OCI-LY7 (cell line): ENCODE data around the gene TRAF3. TPM values are rescaled to one million over a fixed set of nuclear protein-coding genes. Genes with fewer than 3 reads are reported as not detected.

Source experiments
- BruUV-seq: library from RNA; stranded (reverse); fragments of 400-500 nt; replicated peaks from 2 replicates; lab custom pipeline; 2021; lab: Mats Ljungman, UMichigan
- CTCF ChIA-PET: fragments of 300-600 bp; sonication (Branson Sonifier 250); formaldehyde crosslinking; loops from one replicate; lab custom pipeline; 2022; ENCODE audit warnings: antibody characterized with exemption; ENCODE audit not compliant: unreplicated experiment; lab: Charles Lee
- POLR2A ChIA-PET: fragments of 300-600 bp; sonication (Branson Sonifier 250); formaldehyde crosslinking; loops from one replicate; lab custom pipeline; 2022; ENCODE audit warnings: antibody characterized with exemption; lab: Charles Lee
- DNase-seq: peaks from one replicate; pipeline ENCODE4 v3.0.0-alpha.2; 2015; ENCODE audit warnings: low spot score
- H2AFZ ChIP-seq: fragments of 200-600 bp; sonication (generic), shearing (Covaris generic); 2 replicates; pipeline ENCODE4 v1.6.1; 2014; ENCODE audit warnings: mild to moderate bottlenecking, antibody characterized with exemption, low read length, moderate library complexity
- H3K27ac ChIP-seq: fragments of 200-600 bp; sonication (generic); 2 replicates; pipeline ENCODE4 v1.5.1; 2014; ENCODE audit warnings: mixed run types, low read depth, mild to moderate bottlenecking, moderate library complexity, low read length, inconsistent platforms; ENCODE audit not compliant: poor library complexity, severe bottlenecking
- H3K36me3 ChIP-seq: fragments of 200-600 bp; sonication (generic); 2 replicates; pipeline ENCODE4 v1.6.1; 2014; ENCODE audit warnings: mild to moderate bottlenecking, antibody characterized with exemption, low read length, moderate library complexity, mixed read lengths; ENCODE audit not compliant: insufficient read depth
- H3K4me1 ChIP-seq: fragments of 200-600 bp; sonication (generic); 2 replicates; pipeline ENCODE4 v1.5.1; 2014; ENCODE audit warnings: mild to moderate bottlenecking, low read length; ENCODE audit not compliant: insufficient read depth, poor library complexity, severe bottlenecking
- H3K4me2 ChIP-seq: fragments of 200-600 bp; sonication (generic); 2 replicates; pipeline ENCODE4 v1.6.1; 2014; ENCODE audit warnings: mild to moderate bottlenecking, low read length
- H3K4me3 ChIP-seq: fragments of 200-600 bp; sonication (generic); 2 replicates; pipeline ENCODE4 v1.5.1; 2014; ENCODE audit warnings: mild to moderate bottlenecking, low read depth, low read length; ENCODE audit not compliant: poor library complexity, severe bottlenecking
- H3K79me2 ChIP-seq: fragments of 200-600 bp; sonication (generic); 2 replicates; pipeline ENCODE4 v1.6.1; 2016; ENCODE audit warnings: low read depth, mild to moderate bottlenecking, low read length, moderate library complexity, mixed read lengths; ENCODE audit not compliant: insufficient read depth
- H3K9me2 ChIP-seq: fragments of 200-600 bp; sonication (generic); 2 replicates; pipeline ENCODE4 v1.6.1; 2016; ENCODE audit warnings: mild to moderate bottlenecking, low read length, mixed read lengths; ENCODE audit not compliant: insufficient read depth
- H3K9me3 ChIP-seq: fragments of 200-600 bp; sonication (generic); 2 replicates; pipeline ENCODE4 v1.6.1; 2014; ENCODE audit warnings: mild to moderate bottlenecking, mixed run types, low read length, mixed read lengths
- H4K20me1 ChIP-seq: fragments of 200-600 bp; sonication (generic); 2 replicates; pipeline ENCODE4 v1.6.1; 2014; ENCODE audit warnings: mild to moderate bottlenecking, antibody characterized with exemption, low read length, moderate library complexity, mixed read lengths; ENCODE audit not compliant: insufficient read depth
- CTCF ChIP-seq: fragments of 200-600 bp; sonication (generic); conservative IDR thresholded peaks from 2 replicates; pipeline ENCODE4 v1.5.1; 2014; ENCODE audit warnings: mild to moderate bottlenecking, antibody characterized with exemption, low read length, moderate library complexity, mixed read lengths
- EZH2phosphoT487 ChIP-seq: fragments of 200-600 bp; sonication (generic); IDR thresholded peaks from 2 replicates; pipeline ENCODE4 v1.6.1; 2018; ENCODE audit warnings: low read depth, borderline replicate concordance, mild to moderate bottlenecking, mixed run types, antibody characterized with exemption, low read length, moderate library complexity, mixed read lengths
- intact Hi-C: fragments of 100-400 bp; cut with micrococcal nuclease; formaldehyde crosslinking; loops from one replicate; pipeline ENCODE4 v1.10.0; 2022; ENCODE audit not compliant: unreplicated experiment
- total RNA-seq, 2 experiments: library from RNA; depleted of rRNA in 1 of 2; stranded (reverse); fragments of >200 nt in 1 of 2; shearing (Covaris generic) in 1 of 2; gene quantifications; 2 replicates each; pipeline ENCODE4 v1.2.3, GENCODE V29; 2014 to 2022

Gene TRAF3
- total RNA-seq, 2 experiments from 2014 or later = 0.82 to 2.9 TPM

- ChIA-PET POLR2A (interaction anchor here (0.5 kb wide), 1 partner anchor 30 kb away, joined by 3 read pairs; no protein-coding TSS in a partner anchor), CTCF (no interaction called here)
- Histone ChIP-seq H2AFZ (no peak overlapping the region), H3K36me3 (no peaks in the 10 kb centered on the region), H3K4me1 (peaks cover 25% of the 10 kb centered on the region), H3K9me3 (no peaks in the 10 kb centered on the region), H3K9me2 (no peaks in the 10 kb centered on the region), H3K4me2 (no peak overlapping the region), H3K79me2 (no peaks in the 10 kb centered on the region), H3K4me3 (no peak overlapping the region), H3K27ac (no peak overlapping the region), H4K20me1 (peaks cover 4% of the 10 kb centered on the region; the same call in 1 of the 2 replicates)
- intact Hi-C loops = no loop called here
- no TSS peak for BruUV-seq
- TF ChIP-seq CTCF (no peak), EZH2phosphoT487 (no peak)
- DNase-seq = no peak
Measured at GRCh38 chr14:102905116-102906108, 128.2 kb downstream of the TRAF3 start.

GRCh38 chr14:102906616-102907302 is 129.5 kb downstream of the TRAF3 start:
- no peak for DNase-seq
- Histone ChIP-seq H3K36me3 (no peaks in the 10 kb centered on the region), H2AFZ (no peak overlapping the region), H3K4me1 (peaks cover 12% of the 10 kb centered on the region), H3K4me2 (no peak overlapping the region), H3K27ac (no peak overlapping the region), H4K20me1 (peaks cover 4% of the 10 kb centered on the region; the same call in 1 of the 2 replicates), H3K9me3 (no peaks in the 10 kb centered on the region), H3K79me2 (no peaks in the 10 kb centered on the region), H3K4me3 (no peak overlapping the region), H3K9me2 (no peaks in the 10 kb centered on the region)
- no TSS peak for BruUV-seq
- POLR2A ChIA-PET = no interaction called here
- TF ChIP-seq CTCF (no peak), EZH2phosphoT487 (no peak)
- intact Hi-C loops = no loop called here
- CTCF ChIA-PET = no interaction called here
